Measurements from ENCODE around the gene PMS2.
"Not testable (repeated sequence)": the region's sequence is repeated elsewhere in the genome, so short reads cannot be mapped to it uniquely, and the experiment has no call there.

The PMS2 gene

DNA sequence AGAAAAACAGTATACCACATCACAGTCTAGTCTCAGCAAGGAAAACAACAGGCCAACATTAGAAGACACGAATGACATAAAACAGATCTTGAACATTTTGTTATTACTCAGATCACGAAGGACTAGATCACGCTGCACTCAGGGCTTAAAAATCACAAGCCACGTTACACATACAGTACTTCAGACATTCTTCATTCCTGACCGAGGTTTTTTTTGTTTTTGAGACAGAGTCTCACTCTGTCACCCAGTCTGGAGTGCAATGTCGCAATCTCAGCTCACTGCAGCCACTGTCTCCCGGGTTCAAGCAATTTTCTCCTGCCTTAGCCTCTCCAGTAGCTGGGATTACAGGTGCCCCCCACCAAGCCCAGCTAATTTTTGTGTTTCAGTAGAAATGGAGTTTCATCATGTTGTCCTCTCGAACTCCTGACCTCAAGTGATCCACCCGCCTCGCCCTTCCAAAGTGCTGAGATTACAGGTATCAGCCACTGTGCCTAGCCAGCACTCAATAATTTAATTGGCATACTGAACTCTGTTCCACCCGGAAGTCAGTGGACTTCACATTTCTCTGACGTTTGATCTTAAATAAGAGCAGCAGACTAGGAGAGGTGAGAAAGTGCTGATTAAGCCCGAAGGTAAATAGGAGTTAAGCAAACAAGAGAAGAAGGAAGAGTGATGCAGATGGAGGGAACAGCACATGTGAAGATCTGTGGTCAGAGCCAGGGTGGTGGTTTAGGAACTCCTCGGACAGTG lies 3.7 kb upstream of the PMS2 start:
- Histone ChIP-seq H3K9me3 (replicated peaks; ENCODE audit: low read length) (no peaks in the 10 kb centered on the region), H3K36me3 (ENCODE audit: insufficient read depth, low read length) (peaks cover 24% of the 10 kb centered on the region), H3K4me1 (ENCODE audit: control insufficient read depth, insufficient read depth, low read length) (peaks cover 28% of the 10 kb centered on the region), H3K27me3 (ENCODE audit: control insufficient read depth, insufficient read depth, low read length) (no peaks in the 10 kb centered on the region), H3K9ac (ENCODE audit: low read depth, low read length) (no peak overlapping the region), H3K4me2 (ENCODE audit: low read length) (no peak overlapping the region), H3K4me3 (ENCODE audit: low read length) (no peak overlapping the region)

DNA sequence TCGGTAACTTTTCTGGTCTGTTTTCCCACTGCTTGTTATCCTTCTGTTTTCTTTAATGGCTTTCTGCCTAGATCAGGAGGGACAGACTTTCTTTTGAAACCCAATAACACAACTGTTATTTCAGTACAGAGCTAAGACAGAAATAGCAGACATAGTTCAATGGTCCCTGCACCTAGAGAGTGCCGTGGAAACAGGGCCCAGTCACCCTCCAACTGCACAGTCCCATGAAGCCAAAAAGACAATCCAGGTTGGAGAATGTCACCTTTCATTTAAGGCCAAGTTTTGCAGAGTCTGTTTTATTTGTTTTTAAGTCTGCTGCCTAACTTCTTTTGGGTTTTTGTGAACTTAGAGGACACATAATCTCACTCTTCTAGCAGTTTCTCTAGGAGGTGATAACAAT lies 2.7 kb upstream of the PMS2 start:
- H3K27me3 ChIP-seq (ENCODE audit: control insufficient read depth, insufficient read depth, low read length), result no peaks in the 10 kb centered on the region
- H3K36me3 ChIP-seq (ENCODE audit: insufficient read depth, low read length), result peaks cover 16% of the 10 kb centered on the region
- H3K4me3 ChIP-seq (ENCODE audit: low read length), result no peak overlapping the region
- no peak overlapping the region for H3K9ac ChIP-seq (ENCODE audit: low read depth, low read length)
- no peaks in the 10 kb centered on the region for H3K9me3 ChIP-seq (replicated peaks; ENCODE audit: low read length)
- H3K4me2 ChIP-seq (ENCODE audit: low read length), result no peak overlapping the region
- peaks cover 25% of the 10 kb centered on the region for H3K4me1 ChIP-seq (ENCODE audit: control insufficient read depth, insufficient read depth, low read length)

DNA sequence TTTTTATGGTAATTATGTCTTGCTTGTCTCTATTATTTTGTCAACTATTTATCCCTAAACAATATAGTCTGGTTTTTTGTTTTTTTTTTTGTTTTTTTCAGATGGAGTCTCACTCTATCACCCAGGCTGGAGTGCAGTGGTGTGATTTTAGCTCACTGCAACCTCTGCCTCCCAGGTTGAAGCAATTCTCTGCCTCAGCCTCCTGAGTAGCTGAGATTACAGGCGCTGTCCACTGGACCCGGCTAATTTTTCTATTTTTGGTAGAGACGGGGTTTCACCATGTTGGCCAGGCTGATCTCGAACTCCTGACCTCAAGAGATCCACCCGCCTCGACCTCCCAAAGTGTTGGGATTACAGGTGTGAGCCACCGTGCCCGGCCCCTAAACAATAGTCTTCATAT lies 1.5 kb upstream of the PMS2 start:
- peak overlapping the region; percentile 95 for H3K4me3 ChIP-seq (ENCODE audit: low read length)
- H3K9ac ChIP-seq (ENCODE audit: low read depth, low read length), result peak overlapping the region; percentile 95
- peaks cover 15% of the 10 kb centered on the region for H3K4me1 ChIP-seq (ENCODE audit: control insufficient read depth, insufficient read depth, low read length)
- H3K4me2 ChIP-seq (ENCODE audit: low read length), result peak overlapping the region; percentile 87
- peaks cover 15% of the 10 kb centered on the region for H3K36me3 ChIP-seq (ENCODE audit: insufficient read depth, low read length)
- not testable (repeated sequence) for H3K27me3 ChIP-seq (ENCODE audit: control insufficient read depth, insufficient read depth, low read length); H3K9me3 ChIP-seq (replicated peaks; ENCODE audit: low read length)

DNA sequence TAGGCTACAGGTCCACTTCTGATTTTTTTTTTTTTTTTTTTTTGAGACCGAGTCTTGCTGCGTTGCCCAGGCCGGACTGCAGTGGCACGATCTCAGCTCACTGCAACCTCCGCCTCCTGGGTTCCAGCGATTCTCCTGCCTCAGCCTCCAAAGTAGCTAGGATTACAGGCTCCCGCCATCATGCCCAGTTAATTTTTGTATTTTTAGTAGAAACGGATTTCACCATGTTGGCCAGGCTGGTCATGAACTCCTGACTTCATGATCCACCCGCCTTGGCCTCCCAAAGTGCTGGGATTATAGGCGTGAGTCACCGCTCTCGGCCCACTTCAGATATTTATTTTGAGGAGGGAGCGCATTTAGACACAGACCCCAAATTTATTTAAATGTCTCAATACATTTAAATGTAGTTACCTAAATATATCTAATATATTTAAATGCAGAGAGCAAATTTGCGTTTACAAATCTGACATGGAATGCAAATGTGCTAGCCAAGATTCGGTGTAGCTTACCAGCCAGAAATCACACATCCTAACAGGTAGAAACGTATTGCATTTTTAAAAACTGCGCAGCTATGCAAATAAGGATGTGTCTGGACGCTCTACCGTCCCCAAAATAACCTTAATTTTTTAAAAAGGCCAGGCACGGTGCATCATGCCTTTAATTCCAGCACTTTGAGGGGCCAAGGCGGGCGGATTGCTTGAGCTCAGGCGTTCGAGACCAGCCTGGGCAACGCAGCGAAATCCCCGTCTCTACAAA lies 836 bp downstream of the PMS2 start:
- not testable (repeated sequence) for H3K4me1 ChIP-seq (ENCODE audit: control insufficient read depth, insufficient read depth, low read length); H3K9me3 ChIP-seq (replicated peaks; ENCODE audit: low read length); H3K27me3 ChIP-seq (ENCODE audit: control insufficient read depth, insufficient read depth, low read length)
- Histone ChIP-seq H3K9ac (ENCODE audit: low read depth, low read length) (peak overlapping the region; percentile 92), H3K4me3 (ENCODE audit: low read length) (peak overlapping the region; percentile 95), H3K36me3 (ENCODE audit: insufficient read depth, low read length) (peaks cover 11% of the 10 kb centered on the region), H3K4me2 (ENCODE audit: low read length) (peak overlapping the region; percentile 93)

DNA sequence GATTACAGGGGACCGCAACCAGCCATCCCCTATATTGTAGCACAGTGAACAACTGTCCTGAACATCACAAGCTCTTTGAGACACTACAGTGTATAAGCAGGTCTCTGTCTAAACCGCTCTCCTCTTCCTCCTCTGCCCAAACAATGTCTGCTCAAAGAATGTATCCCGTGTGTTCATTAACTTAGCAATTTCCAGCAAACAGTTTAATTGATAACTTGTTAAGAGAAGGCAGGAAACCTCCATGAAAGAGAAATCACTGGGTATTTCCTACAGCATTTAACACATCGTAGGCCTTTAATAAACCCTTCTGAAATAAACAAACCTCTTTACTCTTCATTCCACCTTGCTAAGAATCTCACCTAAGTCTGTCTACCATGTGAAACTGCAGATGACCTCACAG lies 1.5 kb downstream of the PMS2 start:
- no peak overlapping the region for H3K4me2 ChIP-seq (ENCODE audit: low read length)
- peaks cover 10% of the 10 kb centered on the region for H3K4me1 ChIP-seq (ENCODE audit: control insufficient read depth, insufficient read depth, low read length)
- H3K9ac ChIP-seq (ENCODE audit: low read depth, low read length), result no peak overlapping the region
- no peak overlapping the region for H3K4me3 ChIP-seq (ENCODE audit: low read length)
- peaks cover 5% of the 10 kb centered on the region for H3K36me3 ChIP-seq (ENCODE audit: insufficient read depth, low read length)
- H3K9me3 ChIP-seq (replicated peaks; ENCODE audit: low read length), result no peaks in the 10 kb centered on the region
- no peaks in the 10 kb centered on the region for H3K27me3 ChIP-seq (ENCODE audit: control insufficient read depth, insufficient read depth, low read length)

DNA sequence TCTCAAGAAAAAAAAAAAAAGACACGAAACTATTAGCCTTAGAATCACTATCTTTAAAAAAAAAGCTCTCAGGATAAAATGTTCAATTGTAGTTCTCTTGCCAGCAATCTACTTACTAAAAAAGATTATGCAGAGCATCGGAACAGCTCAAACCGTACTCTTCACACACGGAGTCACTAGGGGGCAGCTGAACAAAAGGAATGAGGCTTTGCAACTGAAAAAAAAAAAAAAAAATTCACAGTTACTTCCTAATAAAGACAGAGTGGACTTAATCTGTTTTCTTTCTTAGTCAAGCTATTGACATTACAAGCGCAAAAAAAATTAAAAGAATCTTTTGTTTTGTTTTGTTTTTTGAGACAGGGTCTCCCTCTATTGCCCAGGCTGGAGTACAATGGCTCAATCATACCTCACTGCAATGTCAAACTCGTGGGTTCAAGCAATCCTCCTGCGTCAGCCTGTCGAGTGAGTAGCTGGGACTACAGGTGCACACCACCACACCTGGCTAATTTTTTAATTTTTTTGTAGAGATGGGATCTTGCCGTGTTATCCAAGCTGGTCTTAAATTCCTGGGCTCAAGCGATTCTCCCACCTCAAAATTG lies 11.5 kb downstream of the PMS2 start:
- no peak overlapping the region for H3K4me2 ChIP-seq (ENCODE audit: low read length)
- H3K9me3 ChIP-seq (replicated peaks; ENCODE audit: low read length), result no peaks in the 10 kb centered on the region
- H3K36me3 ChIP-seq (ENCODE audit: insufficient read depth, low read length), result peaks cover 23% of the 10 kb centered on the region
- no peak overlapping the region for H3K9ac ChIP-seq (ENCODE audit: low read depth, low read length)
- H3K4me3 ChIP-seq (ENCODE audit: low read length), result no peak overlapping the region
- H3K4me1 ChIP-seq (ENCODE audit: control insufficient read depth, insufficient read depth, low read length), result peaks cover 10% of the 10 kb centered on the region
- H3K27me3 ChIP-seq (ENCODE audit: control insufficient read depth, insufficient read depth, low read length), result no peaks in the 10 kb centered on the region

DNA sequence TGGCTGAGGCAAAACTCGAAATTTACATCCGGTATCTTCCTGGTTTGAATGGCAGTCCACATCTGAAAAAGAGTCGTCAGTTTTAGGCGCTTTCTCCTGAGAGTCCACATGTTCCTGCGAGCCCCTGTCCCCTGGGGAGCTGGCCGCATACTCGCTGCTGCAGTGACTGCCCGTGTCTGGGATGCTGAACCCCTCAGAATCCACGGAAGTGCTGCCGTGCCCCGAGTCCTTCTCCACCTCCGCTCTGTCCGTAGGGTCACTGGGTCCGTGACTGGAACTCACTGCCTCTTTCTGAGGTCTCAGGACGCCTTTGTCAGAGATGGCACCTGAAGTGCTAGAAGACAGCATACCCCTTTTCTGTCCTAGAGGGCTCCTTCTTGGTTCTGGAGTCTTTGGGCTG lies 21.8 kb downstream of the PMS2 start:
- not testable (repeated sequence) for H3K9me3 ChIP-seq (replicated peaks; ENCODE audit: low read length); H3K36me3 ChIP-seq (ENCODE audit: insufficient read depth, low read length); H3K4me1 ChIP-seq (ENCODE audit: control insufficient read depth, insufficient read depth, low read length); H3K4me2 ChIP-seq (ENCODE audit: low read length); H3K4me3 ChIP-seq (ENCODE audit: low read length); H3K9ac ChIP-seq (ENCODE audit: low read depth, low read length); H3K27me3 ChIP-seq (ENCODE audit: control insufficient read depth, insufficient read depth, low read length)

DNA sequence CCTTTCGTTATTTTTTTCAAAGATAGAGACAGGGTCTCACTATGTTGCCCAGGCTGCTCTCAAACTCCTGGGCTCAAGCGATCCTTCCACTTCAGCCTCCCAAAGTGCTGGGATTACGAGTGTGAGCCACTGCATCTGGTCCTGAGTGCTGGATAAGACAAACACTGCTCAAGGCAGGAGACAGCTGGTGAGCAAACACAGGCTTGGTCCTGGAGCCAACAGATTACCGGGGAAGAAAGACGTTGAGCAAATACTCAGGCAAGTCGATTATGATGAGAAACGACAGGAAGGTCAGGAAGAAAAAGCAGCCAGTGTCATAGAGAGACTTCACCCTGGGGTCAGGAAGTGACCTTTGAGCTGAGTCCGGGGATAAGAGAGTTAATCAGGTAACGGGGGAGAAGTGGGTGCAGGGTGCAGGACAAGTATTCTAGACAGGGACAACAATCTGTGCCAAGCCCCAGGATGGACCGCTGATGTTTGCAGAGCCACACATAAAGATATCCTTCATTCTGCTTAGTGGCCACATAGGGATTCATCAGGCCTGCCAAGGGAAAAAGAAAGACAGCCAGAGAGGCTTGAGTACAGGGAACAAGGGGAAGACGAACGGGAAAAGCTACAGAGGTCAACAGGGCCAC lies 29.1 kb downstream of the PMS2 start:
- not testable (repeated sequence) for H3K36me3 ChIP-seq (ENCODE audit: insufficient read depth, low read length)

DNA sequence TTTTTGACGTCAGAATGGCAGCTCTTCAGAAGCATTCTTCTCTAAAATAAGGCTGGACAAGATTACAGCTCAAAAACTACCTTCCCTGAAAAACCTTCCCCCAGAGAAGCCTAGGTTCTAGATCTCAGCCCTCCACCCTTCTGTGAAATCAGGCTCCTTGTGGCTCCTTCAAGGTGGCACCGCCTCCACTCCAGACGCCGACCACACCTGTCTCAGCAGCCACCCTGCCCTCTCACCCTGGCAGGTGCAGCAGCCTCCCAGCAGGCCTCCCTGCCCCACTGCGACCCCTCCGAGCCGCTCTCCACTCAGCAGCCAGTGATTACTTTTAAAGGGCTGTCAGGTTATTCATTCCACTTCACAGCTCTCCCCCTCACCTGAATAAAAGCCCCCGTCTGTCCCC lies 35.3 kb downstream of the PMS2 start:
- not testable (repeated sequence) for H3K4me2 ChIP-seq (ENCODE audit: low read length); H3K9ac ChIP-seq (ENCODE audit: low read depth, low read length); H3K27me3 ChIP-seq (ENCODE audit: control insufficient read depth, insufficient read depth, low read length); H3K4me3 ChIP-seq (ENCODE audit: low read length); H3K9me3 ChIP-seq (replicated peaks; ENCODE audit: low read length); H3K4me1 ChIP-seq (ENCODE audit: control insufficient read depth, insufficient read depth, low read length); H3K36me3 ChIP-seq (ENCODE audit: insufficient read depth, low read length)

More for the DNA sequence above, 29.1 kb downstream of the PMS2 start:
- H3K27me3 ChIP-seq (ENCODE audit: control insufficient read depth, insufficient read depth, low read length); H3K9ac ChIP-seq (ENCODE audit: low read depth, low read length); H3K9me3 ChIP-seq (replicated peaks; ENCODE audit: low read length); H3K4me2 ChIP-seq (ENCODE audit: low read length); H3K4me1 ChIP-seq (ENCODE audit: control insufficient read depth, insufficient read depth, low read length); H3K4me3 ChIP-seq (ENCODE audit: low read length): not testable (repeated sequence)

DNA sequence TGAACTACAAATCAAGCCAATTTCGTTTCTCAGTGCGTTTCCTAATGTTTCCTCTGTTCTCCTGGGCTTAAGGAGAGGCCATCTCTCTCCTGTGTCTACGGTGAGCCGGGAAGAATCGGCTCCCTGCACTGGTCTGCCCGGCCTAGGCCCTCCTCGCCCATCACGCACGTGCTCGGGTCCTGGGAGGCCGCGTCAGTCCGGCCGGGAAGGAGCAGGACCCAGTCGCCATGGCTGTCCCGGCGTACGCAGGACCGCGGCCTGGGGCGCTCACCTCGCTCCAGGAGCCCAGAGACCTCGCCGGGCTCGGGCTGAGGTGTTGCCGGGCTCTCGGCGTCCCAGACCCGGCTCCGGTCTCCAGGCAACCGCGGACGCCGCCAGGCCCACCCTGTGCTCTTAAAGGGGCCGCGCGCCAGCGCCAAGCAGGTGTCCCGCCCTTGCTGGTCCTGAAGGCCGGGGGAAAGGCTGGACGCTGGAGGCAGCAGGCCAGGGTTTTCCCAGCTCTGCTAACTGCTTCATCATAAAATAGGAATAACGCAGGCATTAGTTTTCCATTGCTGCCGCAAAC lies 38.4 kb downstream of the PMS2 start, which contains the start of gene RSPH10B:
Gene RSPH10B (minus strand): TSS at position 343 of the 565 bp plus-strand sequence. CDS start 3,573 bp downstream, outside the sequence.
- not testable (repeated sequence) for H3K4me2 ChIP-seq (ENCODE audit: low read length); H3K4me3 ChIP-seq (ENCODE audit: low read length); H3K4me1 ChIP-seq (ENCODE audit: control insufficient read depth, insufficient read depth, low read length); H3K27me3 ChIP-seq (ENCODE audit: control insufficient read depth, insufficient read depth, low read length); H3K36me3 ChIP-seq (ENCODE audit: insufficient read depth, low read length); H3K9me3 ChIP-seq (replicated peaks; ENCODE audit: low read length); H3K9ac ChIP-seq (ENCODE audit: low read depth, low read length)

DNA sequence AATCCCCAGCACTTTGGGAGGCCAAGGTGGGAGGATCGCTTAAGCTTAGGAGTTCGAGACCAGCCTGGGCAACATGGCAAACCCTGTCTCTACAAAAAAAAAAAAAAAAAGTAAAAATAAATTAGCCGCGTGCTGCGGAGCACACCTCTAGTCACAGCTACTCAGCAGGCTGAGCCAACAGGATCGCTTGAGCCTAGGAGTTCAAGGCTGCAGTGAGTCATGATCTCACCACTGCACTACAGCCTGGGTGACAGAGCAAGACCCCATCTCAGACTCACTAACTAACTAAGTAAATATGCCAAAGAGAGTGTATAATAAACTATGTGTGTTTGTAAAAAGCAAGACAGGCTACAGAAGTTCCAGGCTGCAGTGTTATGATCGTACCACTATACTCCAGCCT lies 45.0 kb downstream of the PMS2 start:
- H3K27me3 ChIP-seq (ENCODE audit: control insufficient read depth, insufficient read depth, low read length); H3K4me1 ChIP-seq (ENCODE audit: control insufficient read depth, insufficient read depth, low read length); H3K4me2 ChIP-seq (ENCODE audit: low read length); H3K9me3 ChIP-seq (replicated peaks; ENCODE audit: low read length); H3K4me3 ChIP-seq (ENCODE audit: low read length); H3K36me3 ChIP-seq (ENCODE audit: insufficient read depth, low read length); H3K9ac ChIP-seq (ENCODE audit: low read depth, low read length): not testable (repeated sequence)
